HEK293 (cell line): Measurements from ENCODE around the gene TAC4.
A peak's percentile ranks its signal among the peaks of the same experiment; 100 is the strongest.

Experiments used
- CTCF ChIA-PET: fragments of 350-600 bp; formaldehyde crosslinking; extraction: SDS; loops from one replicate; lab custom pipeline; 2021; ENCODE audit warnings: antibody characterized with exemption; lab: Yijun Ruan, JAX
- POLR2A ChIA-PET: fragments of 300-600 bp; formaldehyde crosslinking; extraction: SDS; loops from one replicate; lab custom pipeline; 2020; ENCODE audit warnings: antibody characterized with exemption, inconsistent platforms; lab: Yijun Ruan, JAX
- H3K27ac ChIP-seq: fragments of 200-500 bp; sonication (Bioruptor generic); 2 replicates; pipeline ENCODE4 v1.5.1; 2014; ENCODE audit warnings: low read depth, low read length, control low read depth, inconsistent platforms; ENCODE audit errors: extremely low read depth
- H3K36me3 ChIP-seq, 2 experiments: fragments of 200-500 bp in 1 of 2; sonication (Bioruptor generic) in 1 of 2; 1 replicate in 1 of 2; 2 replicates in 1 of 2; pipeline ENCODE4 v1.5.1; 2014 to 2017; ENCODE audit warnings: inconsistent platforms in 2 of 2, low read length in 2 of 2; ENCODE audit not compliant: control insufficient read depth in 2 of 2, insufficient read depth in 1 of 2
- H3K4me1 ChIP-seq: fragments of 200-500 bp; sonication (Bioruptor generic); 2 replicates; pipeline ENCODE4 v1.5.1; 2014; ENCODE audit warnings: mild to moderate bottlenecking, low read length, inconsistent platforms; ENCODE audit not compliant: control insufficient read depth, insufficient read depth
- H3K4me3 ChIP-seq: 2 replicates; pipeline ENCODE4 v1.5.1; 2011; ENCODE audit warnings: low read depth, mild to moderate bottlenecking, control low read depth, low read length, moderate library complexity
- H3K9me3 ChIP-seq: fragments of 200-500 bp; sonication (Bioruptor generic); 2 replicates; pipeline ENCODE4 v1.5.1; 2014; ENCODE audit warnings: low read depth, low read length, inconsistent platforms; ENCODE audit not compliant: control insufficient read depth, insufficient read depth
- CTCF ChIP-seq: fragments of 450-650 bp; formaldehyde crosslinking; IDR thresholded peaks from 2 replicates; pipeline ENCODE4 v1.5.1; 2016; ENCODE audit warnings: missing biosample characterization, missing genetic modification characterization
- EGR2 ChIP-seq: fragments of 450-650 bp; formaldehyde crosslinking; IDR thresholded peaks from 2 replicates; pipeline ENCODE4 v1.5.1; 2016; ENCODE audit warnings: low read depth, missing biosample characterization, missing genetic modification characterization
- IKZF3 ChIP-seq: fragments of 450-650 bp; IDR thresholded peaks from 2 replicates; pipeline ENCODE4 v1.5.0; 2018; ENCODE audit warnings: missing biosample characterization, mild to moderate bottlenecking, missing genetic modification characterization, moderate library complexity
- SP2 ChIP-seq: fragments of 450-650 bp; formaldehyde crosslinking; IDR thresholded peaks from 2 replicates; pipeline ENCODE4 v1.5.1; 2016; ENCODE audit warnings: missing biosample characterization, missing genetic modification characterization
- SP3 ChIP-seq: fragments of 450-650 bp; formaldehyde crosslinking; IDR thresholded peaks from 2 replicates; pipeline ENCODE4 v1.5.1; 2016; ENCODE audit warnings: missing biosample characterization, missing genetic modification characterization
- SP7 ChIP-seq: fragments of 450-650 bp; formaldehyde crosslinking; IDR thresholded peaks from 2 replicates; pipeline ENCODE4 v1.5.1; 2016; ENCODE audit warnings: missing biosample characterization, missing genetic modification characterization
- ZBTB10 ChIP-seq: fragments of 450-650 bp; formaldehyde crosslinking; IDR thresholded peaks from 2 replicates; pipeline ENCODE4 v1.5.1; 2016; ENCODE audit warnings: missing biosample characterization, missing genetic modification characterization
- ZBTB26 ChIP-seq: fragments of 450-650 bp; formaldehyde crosslinking; optimal IDR thresholded peaks from 2 replicates; pipeline ENCODE3; 2016; ENCODE audit warnings: missing biosample characterization, mild to moderate bottlenecking, missing genetic modification characterization
- ZFHX2 ChIP-seq: fragments of 450-650 bp; formaldehyde crosslinking; conservative IDR thresholded peaks from 2 replicates; pipeline ENCODE4 v1.5.1; 2016; ENCODE audit warnings: missing biosample characterization, missing genetic modification characterization
- ZNF132 ChIP-seq: fragments of 450-650 bp; formaldehyde crosslinking; IDR thresholded peaks from 2 replicates; pipeline ENCODE4 v1.5.1; 2017; ENCODE audit warnings: missing biosample characterization, missing genetic modification characterization, borderline replicate concordance
- ZNF133 ChIP-seq: fragments of 450-650 bp; formaldehyde crosslinking; IDR thresholded peaks from 2 replicates; pipeline ENCODE4 v1.5.1; 2016; ENCODE audit warnings: missing biosample characterization, missing genetic modification characterization
- ZNF175 ChIP-seq: fragments of 450-650 bp; formaldehyde crosslinking; IDR thresholded peaks from 2 replicates; pipeline ENCODE4 v1.5.1; 2016; ENCODE audit warnings: missing biosample characterization, missing genetic modification characterization
- ZNF202 ChIP-seq: fragments of 450-650 bp; formaldehyde crosslinking; IDR thresholded peaks from 2 replicates; pipeline ENCODE4 v1.5.1; 2016; ENCODE audit warnings: missing biosample characterization, missing genetic modification characterization, borderline replicate concordance
- ZNF266 ChIP-seq: fragments of 450-650 bp; formaldehyde crosslinking; IDR thresholded peaks from 2 replicates; pipeline ENCODE4 v1.5.1; 2016; ENCODE audit warnings: missing biosample characterization, missing genetic modification characterization, low read depth
- ZNF335 ChIP-seq: fragments of 450-650 bp; formaldehyde crosslinking; conservative IDR thresholded peaks from 2 replicates; pipeline ENCODE4 v1.5.1; 2016; ENCODE audit warnings: missing biosample characterization, missing genetic modification characterization
- ZNF561 ChIP-seq: fragments of 450-650 bp; IDR thresholded peaks from 2 replicates; pipeline ENCODE4 v1.5.1; 2018; ENCODE audit warnings: missing biosample characterization, missing genetic modification characterization, borderline replicate concordance
- ZNF626 ChIP-seq: fragments of 450-650 bp; sonication (Bioruptor Pico); formaldehyde crosslinking; IDR thresholded peaks from 2 replicates; pipeline ENCODE4 v1.5.1; 2018; ENCODE audit warnings: missing biosample characterization, missing genetic modification characterization, inconsistent platforms
- ZNF639 ChIP-seq: fragments of 450-650 bp; formaldehyde crosslinking; IDR thresholded peaks from 2 replicates; pipeline ENCODE4 v1.5.1; 2016; ENCODE audit warnings: missing biosample characterization, missing genetic modification characterization
- ZNF654 ChIP-seq: fragments of 450-650 bp; formaldehyde crosslinking; IDR thresholded peaks from 2 replicates; pipeline ENCODE4 v1.5.1; 2016; ENCODE audit warnings: low read depth, missing biosample characterization, missing genetic modification characterization
- ZNF660 ChIP-seq: fragments of 450-650 bp; IDR thresholded peaks from 2 replicates; pipeline ENCODE4 v1.5.1; 2018; ENCODE audit warnings: missing biosample characterization, mild to moderate bottlenecking, missing genetic modification characterization
- ZNF670 ChIP-seq: fragments of 450-650 bp; formaldehyde crosslinking; IDR thresholded peaks from 2 replicates; pipeline ENCODE4 v1.5.1; 2016; ENCODE audit warnings: missing biosample characterization, missing genetic modification characterization, low read depth

The TAC4 gene

GRCh38 chr17:49880291-49881053, 32.6 kb upstream of the TAC4 start (continued):
- peak; percentile 11 for TF ChIP-seq ZBTB26 (tag by site-specific recombination)
- TF ChIP-seq ZNF335 (tag by site-specific recombination) = peak; percentile 91
- TF ChIP-seq ZNF561 (tag by site-specific recombination) = 0 out of 2 replicates have a peak, but pooled peaks have one; percentile 37
- TF ChIP-seq ZNF654 (tag by site-specific recombination) = peak; percentile 47; the same call in 1 of the 2 replicates
- TF ChIP-seq SP7 = 0 out of 2 replicates have a peak, but pooled peaks have one; percentile 44
- peak; percentile 31 for TF ChIP-seq SP2 (tag by site-specific recombination)
- TF ChIP-seq IKZF3 = no peak
- TF ChIP-seq ZNF133 = peak; percentile 63; the same call in 1 of the 2 replicates
- TF ChIP-seq ZNF175 (tag by site-specific recombination) = no peak
- peak; percentile 38; the same call in 1 of the 2 replicates for TF ChIP-seq ZNF660 (tag by site-specific recombination)
- TF ChIP-seq ZNF670 (tag by site-specific recombination) = no peak
- no peak for TF ChIP-seq ZNF132
- TF ChIP-seq ZNF639 (tag by site-specific recombination) = no peak
- no peak for TF ChIP-seq ZNF266
- 0 out of 2 replicates have a peak, but pooled peaks have one; percentile 8 for TF ChIP-seq SP3 (tag by site-specific recombination)
- TF ChIP-seq CTCF (tag by site-specific recombination) = peak; percentile 76

GRCh38 chr17:49878931-49879904, 31.3 kb upstream of the TAC4 start:
- H3K27ac ChIP-seq = no peak overlapping the region
- ChIA-PET CTCF (interaction anchor here (0.7 to 3.7 kb wide), 19 partner anchors 11 to 466 kb away, joined by 3 to 122 read pairs (median 5); partner anchors contain the start of genes DLX3 and SLC35B1), POLR2A (interaction anchor here (0.6 kb wide), 1 partner anchor 10 kb away, joined by 3 read pairs; no protein-coding TSS in a partner anchor)
- peaks cover 5% of the 10 kb centered on the region; the same call in 1 of the 2 replicates for H3K4me1 ChIP-seq
- H3K36me3 ChIP-seq = no peaks in the 10 kb centered on the region
- H3K4me3 ChIP-seq = no peak overlapping the region
- H3K9me3 ChIP-seq = no peaks in the 10 kb centered on the region
- TF ChIP-seq ZNF639 (tag by site-specific recombination) (no peak), EGR2 (tag by site-specific recombination) (0 out of 2 replicates have a peak, but pooled peaks have one; percentile 27), ZBTB10 (tag by site-specific recombination) (no peak), ZNF202 (no peak), ZNF175 (tag by site-specific recombination) (no peak), ZFHX2 (0 out of 2 replicates have a peak, but pooled peaks have one; percentile 5), ZNF626 (tag by site-specific recombination) (no peak)
